GM18498 (cell line): ENCODE results near the gene NPAT.
"Not testable (repeated sequence)": the region's sequence is repeated elsewhere in the genome, so short reads cannot be mapped to it uniquely, and the experiment has no call there.

Experiments
- ATAC-seq: cut with Tn5 transposase; IDR thresholded peaks from one replicate; pipeline ENCODE4 v1.9.1; 2021; ENCODE audit warnings: mild to moderate bottlenecking, moderate library complexity; ENCODE audit not compliant: unreplicated experiment

NPAT gene

DNA sequence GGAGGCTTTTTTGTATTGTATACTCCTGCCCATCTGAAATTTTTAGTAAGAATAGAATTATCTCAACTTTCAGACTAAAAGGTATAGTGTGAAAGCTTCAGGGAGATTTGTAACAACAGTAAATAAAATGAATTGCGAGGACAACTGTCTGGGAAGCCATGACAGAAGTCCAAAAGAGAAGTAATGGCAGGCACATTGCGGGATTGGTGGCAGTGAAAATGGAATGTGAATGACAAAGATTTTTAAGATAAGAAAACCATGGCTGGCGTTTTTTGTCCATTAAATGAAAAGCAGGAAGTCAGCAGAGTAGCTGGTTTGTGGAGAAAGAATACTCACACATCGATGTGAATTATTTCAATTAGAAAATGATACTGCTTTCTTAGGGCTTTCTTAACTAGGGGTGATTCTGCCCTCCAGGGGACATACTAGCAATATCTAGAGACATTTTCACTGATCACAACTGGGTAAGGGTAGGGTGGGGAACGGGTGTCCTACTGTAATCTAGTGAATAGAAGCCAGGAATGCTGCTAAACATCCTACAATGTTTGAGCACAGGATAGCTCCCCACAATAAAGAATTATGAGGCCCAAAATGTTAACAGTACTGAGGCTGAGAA is 1.6 kb downstream of the NPAT start:
- no peak for ATAC-seq

DNA sequence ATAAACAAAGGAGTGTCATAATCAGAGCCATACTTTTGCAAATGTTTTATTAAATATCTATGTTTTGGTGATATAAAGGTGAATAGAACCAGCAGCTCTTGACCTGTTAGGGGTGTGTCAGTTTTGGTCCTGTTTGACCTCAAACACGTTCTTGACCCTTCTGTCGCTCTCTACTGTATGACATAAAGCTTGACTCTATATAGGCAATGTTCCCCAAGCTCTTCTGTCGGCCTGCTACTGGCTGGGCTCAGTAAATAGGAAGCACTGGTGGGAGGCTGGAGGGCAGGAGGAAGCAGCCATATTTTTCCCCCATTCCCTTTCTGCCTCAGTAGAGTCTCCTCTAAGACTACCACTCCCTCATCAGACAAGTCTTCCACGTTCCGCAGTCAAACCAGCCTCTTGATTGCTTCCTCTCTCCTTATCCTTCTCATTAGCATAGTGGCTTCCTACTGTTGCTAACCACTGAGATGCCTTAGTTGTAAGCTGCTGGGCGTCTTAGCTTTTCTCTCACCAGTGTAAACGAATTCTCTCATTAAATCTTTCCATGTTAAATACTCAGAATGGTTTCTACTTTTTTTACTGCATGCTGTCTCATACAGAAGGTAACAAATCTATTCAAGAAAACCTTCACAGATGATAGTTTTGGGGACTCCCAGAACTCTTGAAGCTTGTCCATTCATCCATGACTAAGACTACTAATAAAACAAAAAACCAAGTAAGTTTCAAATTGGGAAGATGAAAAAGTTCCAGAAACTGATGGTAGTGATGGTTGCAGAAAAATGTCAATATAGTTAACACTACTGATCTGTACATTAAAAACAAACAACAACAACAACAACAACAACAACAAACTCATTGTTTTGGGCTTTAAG is 3.3 kb downstream of the NPAT start:
- ATAC-seq = no peak

DNA sequence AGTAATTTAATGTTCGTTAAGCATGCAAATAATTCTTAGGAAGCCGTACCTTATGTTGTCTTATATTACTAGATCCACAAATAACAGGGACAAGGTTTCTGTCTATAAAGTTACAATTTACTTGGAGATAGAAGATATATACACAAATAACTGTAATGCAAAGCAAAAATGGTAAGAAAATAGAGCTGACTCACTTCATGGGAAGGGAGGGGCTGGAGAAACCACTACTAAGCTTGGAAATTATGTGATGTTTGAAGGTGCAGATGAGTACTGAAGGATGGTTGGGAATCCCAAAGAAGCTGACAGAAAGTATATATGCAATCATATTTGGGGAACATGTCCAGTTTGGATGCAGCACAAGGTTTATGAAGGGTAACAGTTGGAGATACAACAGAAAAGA is 4.0 kb downstream of the NPAT start:
- no peak for ATAC-seq

DNA sequence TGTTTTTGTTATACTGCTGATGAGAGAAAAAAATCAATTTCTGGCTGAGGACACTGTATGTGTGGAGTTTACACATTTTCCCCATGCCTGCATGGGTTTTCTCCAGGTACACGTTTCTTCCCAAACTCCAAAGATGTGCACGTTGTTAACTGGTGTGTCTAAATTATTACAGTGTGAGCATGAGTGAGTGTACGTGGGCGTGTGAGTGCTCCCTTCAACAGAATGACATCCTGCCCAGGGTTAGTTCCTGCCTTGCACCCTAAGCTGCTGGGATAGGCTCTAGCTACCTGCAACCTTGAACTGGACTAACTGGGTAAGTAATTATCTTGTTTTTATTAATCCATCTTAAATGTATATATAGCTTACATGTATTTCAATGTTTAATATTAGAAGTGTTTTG is 5.5 kb downstream of the NPAT start:
- ATAC-seq = no peak

DNA sequence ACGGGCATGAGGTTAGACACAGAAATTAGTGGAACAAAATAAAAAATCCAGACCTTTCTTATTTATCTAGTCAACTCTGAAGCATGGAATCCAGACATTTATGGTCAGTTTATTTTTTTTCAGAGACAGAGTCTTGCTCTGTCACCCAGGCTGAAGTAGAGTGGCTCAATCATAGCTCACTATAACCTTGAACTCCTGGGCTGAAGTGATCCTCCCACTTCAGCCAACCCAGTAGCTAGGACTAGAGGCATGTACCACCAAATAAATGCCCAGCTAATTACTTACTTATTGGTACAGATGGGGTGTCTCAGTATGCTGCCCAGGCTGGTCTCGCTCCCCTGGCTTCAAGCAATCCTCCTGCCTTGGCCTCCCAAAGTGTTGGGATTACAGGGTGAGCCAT is 8.7 kb downstream of the NPAT start:
- no peak for ATAC-seq

DNA sequence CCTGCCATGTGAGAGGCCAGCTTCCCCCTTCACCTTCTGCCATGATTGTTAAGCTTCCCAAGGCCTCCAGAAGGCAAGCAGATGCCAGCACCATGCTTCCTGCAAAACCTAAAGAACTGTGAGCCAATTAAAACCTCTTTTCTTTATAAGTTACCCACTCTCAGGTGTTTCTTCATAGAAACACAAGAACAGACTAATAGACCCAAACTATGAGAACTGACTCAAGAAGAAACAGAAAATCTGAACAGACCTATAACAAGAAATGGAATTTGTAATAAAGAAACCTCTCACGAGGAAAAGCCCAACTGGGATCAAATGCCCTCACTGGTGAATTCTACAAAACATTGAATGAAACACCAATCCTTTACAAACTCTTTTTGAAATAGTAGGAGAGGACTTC is 12.0 kb downstream of the NPAT start:
- no peak for ATAC-seq

DNA sequence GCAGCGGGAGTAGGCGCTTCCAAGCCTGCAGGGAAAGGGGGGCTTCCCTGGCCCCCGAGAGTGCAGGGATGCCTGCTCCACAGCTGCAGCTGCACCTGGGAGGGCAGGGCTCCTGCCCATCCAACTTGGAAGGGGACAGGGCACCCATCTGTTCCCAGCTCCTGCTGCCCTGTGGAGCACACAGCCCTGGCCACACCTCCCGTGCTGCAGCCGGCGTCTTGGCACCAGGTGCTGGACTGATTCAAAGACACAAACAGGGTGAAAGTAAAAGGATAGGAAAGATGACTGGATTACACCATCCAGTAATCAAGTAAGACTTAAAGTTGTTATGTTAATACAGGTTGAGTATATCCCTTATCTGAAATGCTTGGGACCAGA is 14.8 kb downstream of the NPAT start:
- no peak for ATAC-seq

DNA sequence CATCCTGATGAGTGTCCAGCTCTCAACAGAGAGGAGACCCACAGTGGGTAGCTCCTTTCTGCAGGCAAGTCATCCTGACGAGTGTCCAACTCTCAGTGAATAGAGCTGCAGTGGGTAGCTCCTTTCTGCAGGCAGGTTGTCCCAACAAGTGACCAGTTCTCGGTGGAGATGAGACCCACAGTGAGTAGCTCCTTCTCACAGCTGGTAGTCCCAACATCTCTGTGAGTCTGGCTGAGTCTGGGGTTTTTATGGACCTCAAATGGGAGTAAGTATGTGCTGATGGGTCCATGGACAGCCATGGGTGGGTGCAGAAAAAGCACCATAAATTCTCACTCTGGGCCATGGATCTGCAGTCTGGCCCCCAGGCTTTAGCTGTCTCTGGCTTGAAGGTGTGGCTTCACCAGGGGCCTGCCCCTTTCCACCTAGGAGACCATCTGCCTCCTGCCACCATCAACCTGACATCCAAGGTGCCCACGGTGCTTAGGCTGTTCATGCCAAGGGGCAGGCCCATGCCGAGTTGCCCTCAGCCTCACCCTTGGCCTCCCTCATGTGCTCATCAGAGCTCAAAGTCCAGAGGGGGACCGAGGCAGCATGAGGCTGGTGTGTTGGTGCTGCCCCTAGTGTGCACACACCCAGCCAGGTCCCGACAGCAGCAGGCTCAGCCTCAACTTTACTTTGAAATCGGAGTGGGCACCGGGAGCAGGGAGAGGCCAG is 15.3 kb downstream of the NPAT start:
- no peak for ATAC-seq

DNA sequence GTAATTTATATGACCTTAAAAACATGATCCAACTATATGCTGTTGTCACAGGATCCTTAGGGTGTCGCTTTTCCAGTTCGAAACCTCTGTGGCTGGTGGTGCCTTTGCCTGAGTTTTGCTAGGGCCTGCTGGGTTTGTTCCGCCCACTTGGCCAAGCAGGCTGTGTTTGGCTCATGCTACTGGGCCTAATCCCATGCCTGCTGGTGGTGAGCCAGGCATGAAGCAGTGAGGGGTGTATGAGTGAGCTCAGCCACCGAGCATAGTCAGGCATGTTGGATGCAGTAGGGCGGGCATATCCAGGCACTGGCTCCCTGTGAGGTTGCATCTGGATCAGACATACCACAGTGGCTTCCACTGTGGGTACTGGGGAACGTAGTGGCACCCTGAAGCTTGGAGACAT is 16.3 kb downstream of the NPAT start:
- ATAC-seq = no peak

DNA sequence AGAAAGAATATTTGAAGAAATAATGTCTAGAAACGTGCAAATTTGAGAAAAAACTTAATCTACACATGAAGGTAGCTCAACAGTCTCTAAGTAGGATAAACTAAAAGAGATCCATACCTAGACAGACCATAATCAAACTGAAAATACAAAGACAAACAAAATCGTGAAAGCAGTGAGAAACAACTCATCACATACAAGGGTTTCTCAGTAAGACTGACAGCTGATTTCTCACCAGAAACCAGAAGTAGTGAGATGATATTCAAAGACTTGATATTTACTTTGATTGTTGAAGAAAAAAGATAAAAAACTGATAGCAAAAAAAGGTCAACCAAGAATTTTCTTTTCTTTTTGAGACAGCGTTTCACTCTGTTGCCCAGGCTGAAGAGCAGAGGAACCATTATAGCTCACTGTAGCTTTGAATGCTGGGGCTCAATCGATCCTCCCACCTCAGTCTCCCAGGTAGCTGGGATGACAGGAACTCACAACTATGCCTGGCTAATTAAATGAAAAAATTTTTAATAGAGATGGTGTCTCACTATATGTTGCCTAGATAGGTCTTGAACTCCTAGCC is 17.4 kb downstream of the NPAT start:
- ATAC-seq = no peak

DNA sequence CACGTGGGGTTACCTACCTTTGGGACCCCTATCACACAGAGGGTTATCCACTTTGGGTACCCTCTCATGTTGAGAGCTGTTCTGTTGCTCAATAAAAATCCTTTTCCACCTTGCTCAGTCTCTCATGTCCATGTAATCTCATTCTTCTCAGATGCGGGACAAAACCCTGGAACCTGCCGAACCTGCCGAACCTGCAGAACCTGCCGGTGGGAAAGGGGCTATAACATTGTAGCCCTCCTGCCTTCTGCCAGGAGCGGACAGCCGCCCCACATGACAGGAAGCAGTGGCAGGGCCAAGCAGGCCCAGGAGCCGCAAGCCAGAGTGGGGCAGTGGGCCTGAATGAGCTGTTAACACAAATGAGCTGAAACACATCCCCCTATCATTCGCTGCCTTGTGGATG is 18.1 kb downstream of the NPAT start:
- no peak for ATAC-seq

DNA sequence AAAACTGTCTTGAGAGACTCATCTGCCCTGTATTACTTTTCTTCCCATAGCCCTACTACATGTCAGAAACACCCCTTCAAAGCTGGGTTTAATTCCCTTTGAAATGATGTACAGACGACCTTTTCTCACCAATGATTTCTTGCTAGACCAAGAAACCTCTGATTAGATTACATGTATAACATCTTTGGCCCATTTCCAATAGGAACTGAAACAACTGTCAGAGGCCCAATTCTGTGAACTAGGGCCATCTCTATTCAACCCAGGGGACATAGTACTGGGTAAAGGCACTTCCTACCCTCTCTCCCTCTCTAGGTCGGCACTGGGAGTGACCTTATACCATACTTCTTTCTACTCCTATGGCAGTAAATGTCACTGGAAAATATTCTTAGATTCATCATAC is 19.4 kb downstream of the NPAT start:
- ATAC-seq = no peak

DNA sequence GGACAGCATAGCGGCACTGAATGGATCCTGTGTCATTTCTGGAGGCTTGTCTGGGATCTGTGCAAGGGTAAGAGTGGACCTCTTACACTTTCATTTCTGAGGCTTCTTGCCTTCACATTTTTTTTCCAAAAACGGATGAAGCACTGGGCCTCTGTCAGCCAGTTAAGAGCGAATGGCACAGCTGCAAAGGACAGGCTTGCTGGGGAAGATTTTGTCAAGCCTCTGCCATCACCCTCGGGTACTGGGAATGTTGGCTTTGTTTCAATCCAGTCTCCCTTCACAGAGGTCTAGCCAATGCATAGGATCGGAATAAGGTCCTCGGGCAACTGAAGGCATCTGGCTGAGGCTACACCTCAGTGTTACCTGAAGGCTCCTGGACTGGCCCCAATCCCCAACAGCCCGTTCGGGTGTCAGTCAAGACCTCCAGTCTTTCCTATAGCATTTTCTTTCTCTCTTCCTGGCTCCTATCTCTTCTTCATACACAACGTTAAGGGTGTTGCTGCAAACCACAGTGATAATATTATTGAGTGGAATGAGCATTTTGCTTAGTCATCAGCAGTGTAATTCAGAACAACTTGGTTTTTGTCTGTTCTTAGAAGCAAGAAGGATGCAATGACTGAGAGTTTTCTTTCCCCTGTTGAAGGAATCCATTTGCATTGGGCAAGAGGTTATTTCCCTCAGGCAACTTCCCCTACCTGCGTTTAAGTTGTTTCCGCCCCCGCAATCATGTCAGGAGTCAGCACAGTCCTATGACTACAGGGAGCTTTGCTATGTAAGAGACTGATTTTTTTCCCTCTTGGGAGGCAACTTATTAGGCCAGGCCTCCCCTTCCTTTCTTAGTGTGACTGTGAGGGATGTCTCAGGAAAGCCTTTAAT is 22.8 kb downstream of the NPAT start:
- ATAC-seq = peak; percentile 72

DNA sequence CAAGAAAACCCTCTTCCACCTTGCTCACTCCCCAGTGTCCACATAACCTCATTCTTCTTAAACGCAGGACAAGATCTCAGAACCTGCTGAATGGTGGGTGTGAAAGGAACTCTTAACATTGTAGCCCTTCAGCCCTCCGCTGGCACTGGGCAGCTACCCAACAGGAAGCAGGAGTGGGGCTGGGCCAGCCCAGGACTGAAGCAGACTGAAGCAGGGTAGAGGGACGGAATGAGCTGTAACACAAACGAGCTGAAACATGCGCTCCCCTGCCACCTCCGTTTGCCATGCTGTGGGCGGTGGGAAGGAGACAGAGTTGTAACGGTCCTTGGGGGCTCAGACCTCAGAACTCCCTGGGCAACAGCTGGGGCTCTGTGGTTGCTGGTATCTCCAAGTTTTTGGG is 23.6 kb downstream of the NPAT start:
- ATAC-seq = no peak

DNA sequence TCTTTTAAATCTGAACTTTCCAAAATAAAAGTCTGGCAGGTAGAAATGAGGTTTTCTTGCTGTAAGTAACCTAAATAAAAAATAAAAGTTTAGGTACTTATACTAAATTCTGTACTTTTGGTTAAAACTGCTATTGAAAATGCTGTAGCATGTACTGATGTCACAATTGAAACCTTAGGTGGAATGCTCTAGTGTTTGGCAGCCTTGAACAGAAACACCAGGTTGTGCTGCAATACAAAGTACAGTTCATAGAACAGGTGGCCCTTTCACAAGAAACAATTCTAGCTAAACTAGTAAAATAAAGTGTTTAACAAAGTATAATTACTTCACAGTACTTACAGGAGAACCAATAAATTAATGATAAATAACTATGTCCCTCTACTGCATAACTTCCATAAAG is 25.1 kb downstream of the NPAT start:
- ATAC-seq = peak; percentile 37

DNA sequence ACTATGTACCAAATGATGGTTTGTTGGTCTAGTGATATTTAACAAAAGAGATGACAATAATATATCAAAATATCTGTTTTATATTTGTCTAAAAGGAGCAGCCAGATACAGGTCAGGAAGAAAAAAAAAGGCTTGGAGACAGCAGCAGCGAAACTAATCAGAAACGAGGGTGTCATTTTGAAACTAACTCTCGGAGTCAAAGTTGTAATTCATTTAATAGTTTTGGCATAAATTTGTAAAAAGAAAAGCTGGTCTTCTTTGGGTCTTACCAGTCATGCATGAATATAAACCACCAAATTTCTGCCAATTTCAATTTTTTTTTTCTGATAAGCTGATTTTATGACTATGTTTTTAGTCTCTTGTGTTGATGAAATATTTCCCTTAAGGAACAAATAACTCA is 25.5 kb downstream of the NPAT start:
- ATAC-seq = peak; percentile 33

DNA sequence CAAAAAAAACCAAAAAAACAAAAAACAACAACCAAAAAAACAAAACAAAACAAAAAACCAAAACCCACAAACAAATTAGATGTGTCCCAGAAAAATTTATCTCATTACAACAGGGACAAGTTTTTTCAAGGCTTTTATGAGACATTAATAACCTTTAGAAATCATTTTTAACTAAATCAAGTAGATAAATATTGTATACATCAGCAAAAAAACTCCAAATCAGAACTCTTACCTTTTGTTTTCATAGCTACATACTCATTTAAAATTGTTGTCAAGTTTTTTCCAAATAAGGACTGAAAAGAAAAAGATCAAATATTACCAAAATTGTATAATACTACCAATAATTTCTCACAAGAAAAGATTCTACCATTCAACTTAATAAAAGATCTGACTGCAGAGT is 28.7 kb downstream of the NPAT start:
- no peak for ATAC-seq

DNA sequence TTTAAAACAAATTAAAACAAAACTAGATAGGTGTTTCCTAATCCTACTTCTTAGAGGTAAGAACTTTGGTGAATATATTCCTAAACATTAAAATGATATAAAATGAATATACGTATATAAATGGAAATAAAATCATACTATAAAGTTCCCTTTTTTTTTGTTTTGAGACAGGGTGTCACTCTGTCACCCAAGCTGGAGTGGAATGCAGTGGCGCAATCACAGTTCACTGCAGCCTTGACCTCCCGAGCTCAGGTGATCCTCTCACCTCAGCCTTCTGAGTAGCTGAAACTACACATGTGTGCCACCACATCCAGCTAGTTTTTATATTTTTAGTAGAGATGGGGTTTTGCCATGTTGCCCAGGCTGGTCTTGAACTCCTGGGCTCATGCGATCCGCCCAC is 44.9 kb downstream of the NPAT start:
- no peak for ATAC-seq

DNA sequence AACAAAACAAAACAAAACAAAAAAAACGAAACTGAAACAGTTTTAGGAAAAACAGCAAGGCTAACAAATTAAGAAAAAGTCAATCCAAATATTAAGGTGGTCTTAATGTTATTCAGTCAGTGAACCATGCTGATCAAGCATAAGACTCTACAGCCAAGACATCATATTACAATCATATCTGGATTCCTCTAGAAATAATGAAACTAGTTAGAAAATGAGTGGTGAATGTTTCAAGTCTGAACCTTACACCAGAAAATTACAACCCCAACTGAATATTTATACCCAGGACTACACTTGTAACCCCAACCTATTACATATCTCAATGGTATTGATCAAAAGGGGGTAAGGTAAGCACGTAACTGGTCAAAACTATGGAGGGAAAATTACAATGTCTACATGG is 52.3 kb downstream of the NPAT start:
- no peak for ATAC-seq

DNA sequence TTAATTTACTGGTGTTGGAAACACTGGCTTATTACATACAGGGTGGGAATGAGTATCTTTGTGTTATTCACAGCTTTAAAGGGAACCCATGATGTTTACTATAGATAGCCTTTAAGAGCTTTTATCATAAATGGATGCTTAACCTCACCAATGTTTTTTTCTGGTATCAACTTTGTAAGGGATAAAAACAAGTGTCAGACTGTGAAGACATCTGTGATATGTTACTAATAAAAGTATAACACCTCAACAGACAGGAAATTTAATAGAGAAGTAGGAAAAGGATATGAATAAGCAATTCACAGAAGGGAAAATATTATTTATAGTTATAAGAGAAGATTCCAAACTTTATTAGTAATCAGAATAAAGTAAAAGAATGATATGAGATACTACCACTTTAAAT is 54.8 kb downstream of the NPAT start:
- ATAC-seq = no peak

DNA sequence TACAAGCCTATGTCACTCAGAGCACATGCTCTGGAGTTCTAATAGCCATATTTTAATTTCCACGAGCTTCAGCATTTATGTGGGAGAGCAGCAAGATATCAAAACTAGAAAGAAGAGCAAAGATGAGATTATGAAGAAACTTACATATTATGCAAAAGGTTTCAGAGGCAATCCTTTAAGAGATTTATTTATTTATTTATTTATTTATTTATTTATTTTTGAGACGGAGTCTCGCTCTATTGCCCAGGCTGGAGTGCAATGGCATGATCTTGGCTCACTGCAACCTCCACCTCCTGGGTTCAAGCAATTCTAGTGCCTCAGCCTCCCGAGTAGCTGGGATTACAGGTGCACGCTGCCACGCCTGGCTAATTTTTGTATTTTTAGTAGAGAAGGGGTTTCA is 59.6 kb downstream of the NPAT start:
- not testable (repeated sequence) for ATAC-seq
